NB4 (cell line): ENCODE data around the gene MYOF.

Experiments
- MYC ChIP-seq: IDR thresholded peaks from 2 replicates; pipeline ENCODE4 v1.6.1; 2011; ENCODE audit warnings: low read depth, low read length
- POLR2A ChIP-seq: IDR thresholded peaks from 2 replicates; pipeline ENCODE4 v1.6.1; 2011; ENCODE audit warnings: mild to moderate bottlenecking; ENCODE audit not compliant: insufficient read length; ENCODE audit errors: extremely low read depth
- TF ChIP-seq, protein P1 (sequence below): IDR thresholded peaks from one replicate; pipeline ENCODE4 v1.5.1; 2012; ENCODE audit warnings: low read depth, low read length
- TF ChIP-seq, protein P2 (sequence below): IDR thresholded peaks from 2 replicates; pipeline ENCODE4 v1.6.1; 2011; ENCODE audit warnings: low read depth, low read length

- TF ChIP-seq, protein P1, sequence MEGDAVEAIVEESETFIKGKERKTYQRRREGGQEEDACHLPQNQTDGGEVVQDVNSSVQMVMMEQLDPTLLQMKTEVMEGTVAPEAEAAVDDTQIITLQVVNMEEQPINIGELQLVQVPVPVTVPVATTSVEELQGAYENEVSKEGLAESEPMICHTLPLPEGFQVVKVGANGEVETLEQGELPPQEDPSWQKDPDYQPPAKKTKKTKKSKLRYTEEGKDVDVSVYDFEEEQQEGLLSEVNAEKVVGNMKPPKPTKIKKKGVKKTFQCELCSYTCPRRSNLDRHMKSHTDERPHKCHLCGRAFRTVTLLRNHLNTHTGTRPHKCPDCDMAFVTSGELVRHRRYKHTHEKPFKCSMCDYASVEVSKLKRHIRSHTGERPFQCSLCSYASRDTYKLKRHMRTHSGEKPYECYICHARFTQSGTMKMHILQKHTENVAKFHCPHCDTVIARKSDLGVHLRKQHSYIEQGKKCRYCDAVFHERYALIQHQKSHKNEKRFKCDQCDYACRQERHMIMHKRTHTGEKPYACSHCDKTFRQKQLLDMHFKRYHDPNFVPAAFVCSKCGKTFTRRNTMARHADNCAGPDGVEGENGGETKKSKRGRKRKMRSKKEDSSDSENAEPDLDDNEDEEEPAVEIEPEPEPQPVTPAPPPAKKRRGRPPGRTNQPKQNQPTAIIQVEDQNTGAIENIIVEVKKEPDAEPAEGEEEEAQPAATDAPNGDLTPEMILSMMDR: peak; percentile 50
- TF ChIP-seq POLR2A: no peak
- TF ChIP-seq, protein P2, sequence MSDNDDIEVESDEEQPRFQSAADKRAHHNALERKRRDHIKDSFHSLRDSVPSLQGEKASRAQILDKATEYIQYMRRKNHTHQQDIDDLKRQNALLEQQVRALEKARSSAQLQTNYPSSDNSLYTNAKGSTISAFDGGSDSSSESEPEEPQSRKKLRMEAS: peak; percentile 34; the same call in 1 of the 2 replicates
- peak; percentile 37; the same call in 1 of the 2 replicates for TF ChIP-seq MYC
These were observed at the start of gene MYOF for GRCh38 chr10:93482145-93482834.
